HG03521 (cell line): ENCODE results near the gene DLGAP3.

Experiments used
- ATAC-seq: cut with Tn5 transposase; IDR thresholded peaks from one replicate; pipeline ENCODE4 v1.9.1; 2021; ENCODE audit warnings: mild to moderate bottlenecking, moderate library complexity; ENCODE audit not compliant: unreplicated experiment

DLGAP3 gene

GRCh38 chr1:34904236-34905097 is 25.0 kb downstream of the DLGAP3 start:
- ATAC-seq: no peak

GRCh38 chr1:34901919-34902318 is 27.5 kb downstream of the DLGAP3 start:
- no peak for ATAC-seq

GRCh38 chr1:34900775-34901502 is 28.5 kb downstream of the DLGAP3 start:
- ATAC-seq: no peak

- ATAC-seq: no peak
Measured at GRCh38 chr1:34899906-34900305, 29.5 kb downstream of the DLGAP3 start.

- no peak for ATAC-seq
Measured at GRCh38 chr1:34899471-34899870, 30.0 kb downstream of the DLGAP3 start.

- ATAC-seq: no peak
Measured at GRCh38 chr1:34898330-34898761, 31.1 kb downstream of the DLGAP3 start.

- ATAC-seq: no peak
Measured at GRCh38 chr1:34896612-34897011, 32.8 kb downstream of the DLGAP3 start.

- no peak for ATAC-seq
Measured at GRCh38 chr1:34889705-34890104, 39.7 kb downstream of the DLGAP3 start.

GRCh38 chr1:34887593-34887992 is 41.9 kb downstream of the DLGAP3 start:
- no peak for ATAC-seq

- no peak for ATAC-seq
Measured at GRCh38 chr1:34885405-34886247, 43.8 kb downstream of the DLGAP3 start.

- ATAC-seq: no peak
Measured at GRCh38 chr1:34884961-34885360, 44.5 kb downstream of the DLGAP3 start.

GRCh38 chr1:34884536-34884935 is 44.9 kb downstream of the DLGAP3 start:
- ATAC-seq: no peak

- no peak for ATAC-seq
Measured at GRCh38 chr1:34879230-34879629, 50.2 kb downstream of the DLGAP3 start.

- ATAC-seq: no peak
Measured at GRCh38 chr1:34876406-34876805, 53.0 kb downstream of the DLGAP3 start.

GRCh38 chr1:34874296-34874952 is 55.0 kb downstream of the DLGAP3 start:
- no peak for ATAC-seq

- no peak for ATAC-seq
Measured at GRCh38 chr1:34872133-34872503, 57.3 kb downstream of the DLGAP3 start.

- ATAC-seq: no peak
Measured at GRCh38 chr1:34871443-34872132, 57.9 kb downstream of the DLGAP3 start.

- ATAC-seq: no peak
Measured at GRCh38 chr1:34870395-34870794, 59.1 kb downstream of the DLGAP3 start.

GRCh38 chr1:34869760-34870159 is 59.7 kb downstream of the DLGAP3 start:
- ATAC-seq: no peak
